K562 (cell line): ENCODE results near the gene ADGRF1.

ENCODE experiments used
- JUND ChIP-seq, 2 experiments: IDR thresholded peaks; 2 replicates in 1 of 2; 3 replicates in 1 of 2; pipeline ENCODE4 v1.6.1; 2011; ENCODE audit warnings: borderline replicate concordance in 2 of 2, low read depth in 2 of 2, low read length in 2 of 2, improper control_type of control experiment in 1 of 2, missing biosample characterization in 1 of 2, missing genetic modification characterization in 1 of 2, missing genetic modification reagents in 1 of 2
- KLF6 ChIP-seq: fragments of 250-450 bp; sonication (Bioruptor Pico); IDR thresholded peaks from 2 replicates; pipeline ENCODE4 v1.4.0; 2020; ENCODE audit warnings: mild to moderate bottlenecking, moderate library complexity, borderline replicate concordance
- SRF ChIP-seq, 2 experiments: fragments of 250-450, 450-650 bp in 1 of 2; sonication (Bioruptor Pico) in 1 of 2; sonication (generic) in 1 of 2; formaldehyde crosslinking; IDR thresholded peaks; 2 replicates each; pipeline versions ENCODE4 v1.5.0 to v1.5.1; 2020 to 2022; ENCODE audit warnings: mild to moderate bottlenecking in 1 of 2, missing genetic modification reagents in 1 of 2

GRCh38 chr6:46964716-46965519 is 77.2 kb downstream of the ADGRF1 start:
- TF ChIP-seq KLF6 (CRISPR knock-in tag) (no peak), JUND (IDR thresholded peaks at IDR 0.05; ENCODE audit: borderline replicate concordance, low read depth, low read length) (no peak), JUND (tag; IDR thresholded peaks at IDR 0.05; ENCODE audit: borderline replicate concordance, low read depth, low read length) (no peak), SRF (CRISPR knock-in tag; IDR thresholded peaks at IDR 0.05) (no peak)
